GM20000 (cell line): ENCODE measurements around the gene TMPRSS4.

Experiments
- DNase-seq: peaks from one replicate; pipeline ENCODE4 v3.0.0; 2012; ENCODE audit warnings: low spot score
- TF ChIP-seq, protein P1 (sequence below): IDR thresholded peaks from 2 replicates; pipeline ENCODE4 v1.5.1; 2012; ENCODE audit warnings: mild to moderate bottlenecking, control low read depth; ENCODE audit errors: extremely low read depth, missing control alignments

TMPRSS4 gene

DNA sequence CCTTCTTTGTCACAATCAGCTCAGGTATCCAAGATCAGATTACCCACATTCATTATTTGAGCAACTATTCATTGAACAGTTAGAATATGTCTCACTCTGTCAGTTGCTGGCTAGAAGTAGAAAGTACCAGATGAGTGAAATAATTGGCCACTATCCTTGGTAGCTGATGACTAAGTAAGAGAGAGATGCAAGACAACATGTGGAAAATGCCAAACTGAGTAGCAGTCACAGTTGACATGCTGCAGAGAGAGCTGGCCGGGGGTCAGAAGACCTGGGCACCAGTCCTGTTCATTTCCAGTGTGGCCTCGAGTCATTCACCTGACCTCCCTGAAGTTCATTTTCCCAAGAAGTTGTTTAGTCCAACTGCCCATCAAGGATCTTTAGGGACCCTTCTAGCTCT, 32.4 kb downstream of the TMPRSS4 start:
- TF ChIP-seq, protein P1, sequence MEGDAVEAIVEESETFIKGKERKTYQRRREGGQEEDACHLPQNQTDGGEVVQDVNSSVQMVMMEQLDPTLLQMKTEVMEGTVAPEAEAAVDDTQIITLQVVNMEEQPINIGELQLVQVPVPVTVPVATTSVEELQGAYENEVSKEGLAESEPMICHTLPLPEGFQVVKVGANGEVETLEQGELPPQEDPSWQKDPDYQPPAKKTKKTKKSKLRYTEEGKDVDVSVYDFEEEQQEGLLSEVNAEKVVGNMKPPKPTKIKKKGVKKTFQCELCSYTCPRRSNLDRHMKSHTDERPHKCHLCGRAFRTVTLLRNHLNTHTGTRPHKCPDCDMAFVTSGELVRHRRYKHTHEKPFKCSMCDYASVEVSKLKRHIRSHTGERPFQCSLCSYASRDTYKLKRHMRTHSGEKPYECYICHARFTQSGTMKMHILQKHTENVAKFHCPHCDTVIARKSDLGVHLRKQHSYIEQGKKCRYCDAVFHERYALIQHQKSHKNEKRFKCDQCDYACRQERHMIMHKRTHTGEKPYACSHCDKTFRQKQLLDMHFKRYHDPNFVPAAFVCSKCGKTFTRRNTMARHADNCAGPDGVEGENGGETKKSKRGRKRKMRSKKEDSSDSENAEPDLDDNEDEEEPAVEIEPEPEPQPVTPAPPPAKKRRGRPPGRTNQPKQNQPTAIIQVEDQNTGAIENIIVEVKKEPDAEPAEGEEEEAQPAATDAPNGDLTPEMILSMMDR: no peak
- no peak for DNase-seq

DNA sequence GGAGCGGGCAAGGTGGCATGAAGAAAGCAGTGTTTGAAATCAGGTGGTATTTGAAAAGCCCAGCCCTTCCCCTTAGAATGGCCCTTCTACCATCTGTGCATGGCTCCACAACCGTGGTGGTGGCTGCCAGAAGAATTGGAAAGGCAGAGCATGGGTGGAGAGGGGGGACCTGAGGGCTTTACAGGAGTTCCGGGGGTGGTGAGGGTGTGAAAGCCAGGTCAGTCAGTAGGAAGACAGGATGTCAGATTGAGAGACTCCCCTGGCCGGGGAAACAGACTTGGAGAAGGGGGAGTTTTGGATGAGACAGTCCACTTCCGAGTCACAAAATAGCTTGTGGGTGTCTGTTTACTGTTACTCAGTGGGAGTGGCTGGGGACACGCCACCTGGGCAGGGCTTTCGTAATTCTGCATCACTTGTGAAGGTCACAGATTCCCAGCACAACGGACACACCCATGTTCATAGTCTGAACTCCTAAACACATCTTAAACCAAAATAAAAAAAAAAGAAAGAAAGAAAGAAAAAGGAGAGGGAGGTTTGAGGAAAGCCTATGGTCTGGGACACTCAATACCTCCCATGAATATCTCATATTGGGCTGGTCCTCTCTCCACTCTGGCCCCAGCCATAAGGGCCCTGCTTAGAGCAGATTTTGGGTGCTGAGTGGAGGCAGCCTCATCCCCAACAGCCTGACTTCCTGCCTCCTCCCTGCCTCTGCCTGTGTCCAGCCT, 34.3 kb downstream of the TMPRSS4 start:
- TF ChIP-seq, protein P1: no peak
- DNase-seq: no peak

DNA sequence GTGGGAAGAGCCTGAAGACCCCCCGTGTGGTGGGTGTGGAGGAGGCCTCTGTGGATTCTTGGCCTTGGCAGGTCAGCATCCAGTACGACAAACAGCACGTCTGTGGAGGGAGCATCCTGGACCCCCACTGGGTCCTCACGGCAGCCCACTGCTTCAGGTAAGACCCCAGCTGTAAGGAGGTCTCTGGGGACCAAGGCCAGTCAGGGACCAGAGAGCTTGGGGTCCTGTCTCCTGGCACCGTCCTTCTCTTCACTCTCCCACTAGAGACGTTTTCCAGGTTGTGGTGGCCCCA, 34.8 kb downstream of the TMPRSS4 start:
- DNase-seq: no peak
- TF ChIP-seq, protein P1: no peak

DNA sequence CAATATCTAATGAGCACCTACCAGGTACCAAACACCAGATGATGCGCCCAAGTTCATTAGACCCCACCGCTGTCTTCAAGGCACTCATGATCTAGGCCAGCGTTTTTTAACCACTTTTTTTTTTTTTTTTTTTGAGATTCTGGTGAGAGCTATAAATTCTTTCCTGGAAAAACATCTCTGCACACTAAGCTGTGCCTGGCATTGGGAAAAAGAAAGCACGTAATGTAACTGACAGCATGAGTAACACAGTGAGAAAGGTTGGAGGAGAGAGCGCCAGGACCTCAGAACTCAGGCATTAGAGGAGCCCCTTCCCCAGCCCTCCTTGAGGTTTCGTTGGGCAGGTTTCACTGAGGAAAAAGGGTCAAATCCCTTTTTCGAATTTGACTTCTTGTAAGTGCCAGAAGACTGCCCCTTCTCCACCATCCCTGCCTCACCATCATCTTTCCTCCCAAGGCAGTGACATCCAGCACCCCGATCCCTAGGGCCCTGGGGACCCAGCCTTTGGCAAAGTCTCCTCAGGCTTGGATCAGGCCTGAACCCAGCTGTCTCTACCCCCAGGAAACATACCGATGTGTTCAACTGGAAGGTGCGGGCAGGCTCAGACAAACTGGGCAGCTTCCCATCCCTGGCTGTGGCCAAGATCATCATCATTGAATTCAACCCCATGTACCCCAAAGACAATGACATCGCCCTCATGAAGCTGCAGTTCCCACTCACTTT, 36.0 kb downstream of the TMPRSS4 start:
- TF ChIP-seq, protein P1: no peak
- DNase-seq: no peak

DNA sequence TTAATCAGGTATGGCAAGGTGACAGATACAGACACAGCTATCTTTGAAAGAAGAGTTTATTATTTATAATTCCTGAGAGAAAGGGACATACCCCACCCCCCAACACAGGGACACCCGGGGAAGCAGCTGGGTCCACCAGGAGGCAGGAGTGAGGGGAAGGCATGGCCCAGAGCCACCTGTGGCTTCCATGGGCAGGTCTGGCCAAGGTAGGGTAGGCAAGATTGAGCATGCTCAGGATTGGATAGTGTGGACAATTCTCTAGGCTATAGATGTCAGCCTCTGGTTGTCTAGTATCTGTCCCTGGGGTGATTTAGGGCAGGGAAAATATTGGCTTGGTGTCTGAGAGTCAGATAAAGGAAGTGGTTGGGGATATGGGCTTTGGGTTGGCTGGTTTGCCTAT, 37.4 kb downstream of the TMPRSS4 start:
- DNase-seq: no peak
- TF ChIP-seq, protein P1: no peak

DNA sequence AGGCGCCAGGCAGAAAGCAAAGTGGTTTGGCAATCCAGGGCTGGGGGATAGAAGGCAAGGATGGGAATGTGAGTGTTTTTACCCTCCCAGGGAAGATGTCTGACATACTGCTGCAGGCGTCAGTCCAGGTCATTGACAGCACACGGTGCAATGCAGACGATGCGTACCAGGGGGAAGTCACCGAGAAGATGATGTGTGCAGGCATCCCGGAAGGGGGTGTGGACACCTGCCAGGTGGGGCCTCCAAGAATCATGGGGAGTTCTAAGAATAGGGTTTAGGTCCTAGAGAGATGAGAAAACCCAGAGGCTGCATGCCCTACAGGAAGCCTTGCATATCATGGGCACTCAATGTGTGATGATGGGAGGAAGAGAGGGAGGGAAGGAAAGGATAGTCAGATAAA, 38.2 kb downstream of the TMPRSS4 start:
- TF ChIP-seq, protein P1: no peak
- DNase-seq: no peak

DNA sequence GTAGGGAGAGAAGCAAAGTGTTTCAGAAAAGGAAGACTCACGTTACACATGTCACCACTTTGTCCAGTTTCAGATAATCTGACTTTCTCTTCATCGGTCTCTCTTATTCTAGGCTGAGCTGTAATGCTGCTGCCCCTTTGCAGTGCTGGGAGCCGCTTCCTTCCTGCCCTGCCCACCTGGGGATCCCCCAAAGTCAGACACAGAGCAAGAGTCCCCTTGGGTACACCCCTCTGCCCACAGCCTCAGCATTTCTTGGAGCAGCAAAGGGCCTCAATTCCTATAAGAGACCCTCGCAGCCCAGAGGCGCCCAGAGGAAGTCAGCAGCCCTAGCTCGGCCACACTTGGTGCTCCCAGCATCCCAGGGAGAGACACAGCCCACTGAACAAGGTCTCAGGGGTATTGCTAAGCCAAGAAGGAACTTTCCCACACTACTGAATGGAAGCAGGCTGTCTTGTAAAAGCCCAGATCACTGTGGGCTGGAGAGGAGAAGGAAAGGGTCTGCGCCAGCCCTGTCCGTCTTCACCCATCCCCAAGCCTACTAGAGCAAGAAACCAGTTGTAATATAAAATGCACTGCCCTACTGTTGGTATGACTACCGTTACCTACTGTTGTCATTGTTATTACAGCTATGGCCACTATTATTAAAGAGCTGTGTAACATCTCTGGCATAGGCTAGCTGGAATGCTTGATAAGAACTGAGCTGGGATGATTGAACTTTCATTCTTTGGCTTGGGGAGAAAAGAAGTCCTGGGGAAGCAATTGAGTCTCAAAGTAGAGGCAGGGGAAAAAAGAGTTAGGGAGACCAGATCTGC, 41.1 kb downstream of the TMPRSS4 start:
- TF ChIP-seq, protein P1: no peak
- DNase-seq: no peak
